ENCODE results near the gene MSH5. TPM values are rescaled to one million over a fixed set of nuclear protein-coding genes. Genes with fewer than 3 reads are reported as not detected.

MSH5 gene
- total RNA-seq = 2.3 and 4.3 TPM in 2 replicates
- polyA plus RNA-seq = 6.0 and 11.1 TPM in 2 replicates
- polyA plus RNA-seq (2012) = 2.3 and 4.8 TPM in 2 replicates
- 1.6 and 28.4 TPM in 2 replicates for polyA minus RNA-seq (ENCODE audit: low replicate concordance)

GRCh38 chr6:31739639-31740396 is at the start of gene MSH5:
Gene MSH5, plus strand, starts transcription at chr6:31740005. Its CDS starts 462 bp downstream, at chr6:31740467.
- peaks cover 22% of the 10 kb centered on the region for H3K4me1 ChIP-seq (ENCODE audit: control insufficient read depth, extremely low read depth, insufficient read depth, low read length)
- peak within 1 kb of the TSS; percentile 86 for H3K4me2 ChIP-seq (ENCODE audit: extremely low read depth, insufficient read depth, low read length)
- H3K27me3 ChIP-seq (ENCODE audit: control insufficient read depth, insufficient read depth, low read length) = no peaks in the 10 kb centered on the region
- H3K4me3 ChIP-seq (replicated peaks in 1 of 4; ENCODE audit: control extremely low read depth in 1 of 4, insufficient read depth in 1 of 4, low read depth in 3 of 4, low read length in 4 of 4) = peak within 1 kb of the TSS; percentile 79 to 91 (median 87)
- H4K20me1 ChIP-seq (ENCODE audit: control insufficient read depth, extremely low read depth, insufficient read depth, low read length) = no peaks in the 10 kb centered on the region
- peak within 1 kb of the TSS; percentile 73 for H3K9ac ChIP-seq (ENCODE audit: insufficient read depth, low read length)
- peak within 1 kb of the TSS; percentile 79 for H3K27ac ChIP-seq (ENCODE audit: insufficient read depth, low read length)
- peaks cover 2% of the 10 kb centered on the region for H3K36me3 ChIP-seq (ENCODE audit: control insufficient read depth, insufficient read depth, low read length)
- no peaks in the 10 kb centered on the region for H3K9me3 ChIP-seq (ENCODE audit: control insufficient read depth, insufficient read depth, low read depth, low read length)
- peak; percentile 98 to 99 for DNase-seq (ENCODE audit: low read depth in 2 of 2)
- H2AFZ ChIP-seq (ENCODE audit: low read length) = peak within 1 kb of the TSS; percentile 81
- TF ChIP-seq EZH2 (IDR thresholded peaks at IDR 0.05; ENCODE audit: low read length, missing control alignments) (no peak), CTCF (conservative IDR thresholded peaks at IDR 0.05 in 1 of 2, IDR thresholded peaks at IDR 0.05 in 1 of 2; ENCODE audit: low read depth in 1 of 2, low read length in 2 of 2) (no peak)
- H3K79me2 ChIP-seq (ENCODE audit: control insufficient read depth, insufficient read depth, low read length) = peaks cover 29% of the 10 kb centered on the region

DNA sequence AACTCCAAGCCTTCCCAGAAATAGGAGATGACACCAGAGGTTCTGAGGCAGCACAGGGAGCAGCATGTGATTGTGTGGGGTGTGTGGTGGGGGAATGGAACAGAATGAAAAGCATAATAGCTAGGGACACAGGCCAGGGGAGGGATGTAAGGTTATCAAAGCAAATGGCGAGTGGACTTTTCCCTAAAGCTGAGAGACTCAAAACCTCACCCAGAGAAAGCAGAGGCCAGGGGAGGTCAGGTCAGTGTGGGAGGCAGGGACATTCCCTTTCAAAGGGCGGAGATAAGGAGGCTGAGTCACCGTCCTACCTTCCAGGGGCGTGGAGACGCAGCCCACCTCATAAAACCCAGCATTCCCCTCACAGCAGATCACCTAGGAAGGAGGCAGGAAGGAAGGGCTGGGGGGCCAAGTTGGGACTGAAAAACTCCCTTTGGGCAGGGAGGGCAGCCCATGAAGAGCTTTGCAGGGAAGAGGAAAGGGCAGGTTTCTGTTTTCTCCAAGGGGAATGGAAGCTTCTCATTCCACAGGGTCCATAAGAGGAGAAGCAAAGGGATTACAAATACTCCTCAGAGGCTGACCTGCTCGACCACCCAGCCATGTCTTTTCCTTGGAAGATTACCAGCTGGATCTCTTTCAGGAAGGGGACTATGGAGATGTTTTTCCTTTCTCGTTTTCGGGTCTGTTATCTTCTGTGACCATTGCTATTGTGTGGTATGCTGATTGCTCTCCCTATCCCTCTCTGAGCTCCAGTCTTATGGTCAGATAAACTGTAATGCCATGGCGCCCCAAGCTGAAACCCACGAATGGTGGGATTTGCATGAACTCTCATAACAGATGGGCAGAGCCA is 49.4 kb upstream of the MSH5 start:
- Histone ChIP-seq H3K27me3 (ENCODE audit: control insufficient read depth, insufficient read depth, low read length) (no peaks in the 10 kb centered on the region), H3K4me1 (ENCODE audit: control insufficient read depth, extremely low read depth, insufficient read depth, low read length) (no peaks in the 10 kb centered on the region), H3K27ac (ENCODE audit: insufficient read depth, low read length) (no peak overlapping the region), H3K36me3 (ENCODE audit: control insufficient read depth, insufficient read depth, low read length) (peaks cover 36% of the 10 kb centered on the region), H3K9ac (ENCODE audit: insufficient read depth, low read length) (no peak overlapping the region), H3K4me2 (ENCODE audit: extremely low read depth, insufficient read depth, low read length) (no peak overlapping the region), H2AFZ (ENCODE audit: low read length) (no peak overlapping the region), H4K20me1 (ENCODE audit: control insufficient read depth, extremely low read depth, insufficient read depth, low read length) (no peaks in the 10 kb centered on the region), H3K9me3 (ENCODE audit: control insufficient read depth, insufficient read depth, low read depth, low read length) (no peaks in the 10 kb centered on the region), H3K4me3 (replicated peaks in 1 of 4; ENCODE audit: control extremely low read depth in 1 of 4, insufficient read depth in 1 of 4, low read depth in 3 of 4, low read length in 4 of 4) (no peak overlapping the region), H3K79me2 (ENCODE audit: control insufficient read depth, insufficient read depth, low read length) (no peaks in the 10 kb centered on the region)
- no peak for DNase-seq (ENCODE audit: low read depth in 2 of 2)
- TF ChIP-seq EZH2 (IDR thresholded peaks at IDR 0.05; ENCODE audit: low read length, missing control alignments) (no peak), CTCF (conservative IDR thresholded peaks at IDR 0.05 in 1 of 2, IDR thresholded peaks at IDR 0.05 in 1 of 2; ENCODE audit: low read depth in 1 of 2, low read length in 2 of 2) (no peak)

DNA sequence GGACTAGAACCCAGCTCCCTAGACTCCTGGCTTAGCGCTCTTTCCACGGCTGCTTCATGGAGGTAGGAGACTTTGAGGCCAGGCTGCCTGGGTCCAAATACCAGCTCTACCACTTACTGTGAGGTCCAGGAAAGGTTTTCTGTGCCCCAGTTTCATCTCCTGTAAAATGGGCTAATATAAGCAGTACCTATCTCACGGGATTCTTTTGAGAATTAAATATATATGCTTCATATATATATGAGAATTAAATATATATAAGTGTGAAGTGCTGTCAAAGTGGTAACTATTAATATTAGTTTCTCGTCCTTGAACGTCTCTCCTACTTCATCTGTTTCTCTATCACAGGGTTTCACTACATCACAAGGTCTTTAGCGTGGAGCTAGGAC is 48.7 kb upstream of the MSH5 start:
- Histone ChIP-seq H3K9ac (ENCODE audit: insufficient read depth, low read length) (no peak overlapping the region), H3K4me2 (ENCODE audit: extremely low read depth, insufficient read depth, low read length) (no peak overlapping the region), H3K4me3 (replicated peaks in 1 of 4; ENCODE audit: control extremely low read depth in 1 of 4, insufficient read depth in 1 of 4, low read depth in 3 of 4, low read length in 4 of 4) (no peak overlapping the region), H3K9me3 (ENCODE audit: control insufficient read depth, insufficient read depth, low read depth, low read length) (no peaks in the 10 kb centered on the region), H3K27ac (ENCODE audit: insufficient read depth, low read length) (no peak overlapping the region), H3K36me3 (ENCODE audit: control insufficient read depth, insufficient read depth, low read length) (peaks cover 34% of the 10 kb centered on the region), H4K20me1 (ENCODE audit: control insufficient read depth, extremely low read depth, insufficient read depth, low read length) (no peaks in the 10 kb centered on the region), H2AFZ (ENCODE audit: low read length) (no peak overlapping the region), H3K4me1 (ENCODE audit: control insufficient read depth, extremely low read depth, insufficient read depth, low read length) (no peaks in the 10 kb centered on the region), H3K27me3 (ENCODE audit: control insufficient read depth, insufficient read depth, low read length) (no peaks in the 10 kb centered on the region), H3K79me2 (ENCODE audit: control insufficient read depth, insufficient read depth, low read length) (no peaks in the 10 kb centered on the region)
- TF ChIP-seq EZH2 (IDR thresholded peaks at IDR 0.05; ENCODE audit: low read length, missing control alignments) (no peak), CTCF (conservative IDR thresholded peaks at IDR 0.05 in 1 of 2, IDR thresholded peaks at IDR 0.05 in 1 of 2; ENCODE audit: low read depth in 1 of 2, low read length in 2 of 2) (no peak)
- no peak for DNase-seq (ENCODE audit: low read depth in 2 of 2)

All from fibroblast of lung (primary cell).